Keratinocyte (primary cell): ENCODE data around the gene SFXN2. TPM values are rescaled to one million over a fixed set of nuclear protein-coding genes. Genes with fewer than 3 reads are reported as not detected.

ENCODE experiments used
- DNase-seq: peaks from one replicate; pipeline ENCODE4 v3.0.0-alpha.2; 2011; ENCODE audit warnings: low read depth, missing footprints, low spot score
- FAIRE-seq: peaks from 2 replicates; lab custom pipeline; 2011; peaks lifted over from hg19 to GRCh38; lab: Jason Lieb, UNC
- H2AFZ ChIP-seq: 2 replicates; pipeline ENCODE4 v1.6.0; 2012; ENCODE audit warnings: low read length, control low read depth, inconsistent platforms; ENCODE audit not compliant: control insufficient read depth
- H3K27ac ChIP-seq: 2 replicates; pipeline ENCODE4 v1.5.1; 2011; ENCODE audit warnings: low read length; ENCODE audit not compliant: control insufficient read depth, insufficient read depth
- H3K27me3 ChIP-seq: 3 replicates; pipeline ENCODE4 v1.6.0; 2011; ENCODE audit warnings: low read length; ENCODE audit not compliant: control insufficient read depth, insufficient read depth; ENCODE audit errors: extremely low read depth
- H3K36me3 ChIP-seq, 2 experiments: 2 replicates in 1 of 2; 3 replicates in 1 of 2; pipeline ENCODE4 v1.5.1; 2011; ENCODE audit warnings: low read length in 2 of 2, mild to moderate bottlenecking in 1 of 2; ENCODE audit not compliant: control insufficient read depth in 2 of 2, insufficient read depth in 2 of 2; ENCODE audit errors: extremely low read depth in 1 of 2
- H3K4me1 ChIP-seq: 3 replicates; pipeline ENCODE4 v1.5.1; 2011; ENCODE audit warnings: low read length; ENCODE audit not compliant: control insufficient read depth, insufficient read depth; ENCODE audit errors: extremely low read depth
- H3K4me2 ChIP-seq: 3 replicates; pipeline ENCODE4 v1.6.0; 2011; ENCODE audit warnings: low read depth, low read length; ENCODE audit not compliant: control insufficient read depth, insufficient read depth; ENCODE audit errors: extremely low read depth
- H3K4me3 ChIP-seq, 3 experiments: fragments of 200-600 bp in 1 of 3; sonication (generic) in 1 of 3; 2 replicates in 2 of 3; 3 replicates in 1 of 3; pipeline ENCODE4 v1.5.1; 2011 to 2016; ENCODE audit warnings: low read length in 3 of 3, mild to moderate bottlenecking in 3 of 3, control low read depth in 2 of 3, inconsistent platforms in 1 of 3, low read depth in 1 of 3, mixed read lengths in 1 of 3, mixed run types in 1 of 3, moderate library complexity in 1 of 3; ENCODE audit not compliant: control insufficient read depth in 2 of 3, insufficient read depth in 2 of 3; ENCODE audit errors: extremely low read depth in 1 of 3
- H3K79me2 ChIP-seq: 2 replicates; pipeline ENCODE4 v1.6.0; 2012; ENCODE audit warnings: low read length; ENCODE audit not compliant: control insufficient read depth, insufficient read depth
- H3K9ac ChIP-seq: 3 replicates; pipeline ENCODE4 v1.6.0; 2011; ENCODE audit warnings: low read length; ENCODE audit not compliant: control insufficient read depth, insufficient read depth; ENCODE audit errors: extremely low read depth
- H3K9me1 ChIP-seq: 3 replicates; pipeline ENCODE4 v1.6.0; 2011; ENCODE audit warnings: low read length; ENCODE audit not compliant: control insufficient read depth, insufficient read depth; ENCODE audit errors: extremely low read depth
- H3K9me3 ChIP-seq: 2 replicates; pipeline ENCODE4 v1.5.1; 2012; ENCODE audit warnings: low read depth, low read length; ENCODE audit not compliant: control insufficient read depth
- H4K20me1 ChIP-seq: 3 replicates; pipeline ENCODE4 v1.6.0; 2011; ENCODE audit warnings: low read length; ENCODE audit not compliant: control insufficient read depth, insufficient read depth; ENCODE audit errors: extremely low read depth
- EZH2 ChIP-seq: IDR thresholded peaks from one replicate; pipeline ENCODE4 v1.6.1; 2012; ENCODE audit warnings: inconsistent platforms, mild to moderate bottlenecking, low read length, moderate library complexity
- dilution Hi-C: fragments of 300-500 bp; cut with MboI; formaldehyde crosslinking; loops from one replicate; pipeline ENCODE4 v1.7.0; 2020; ENCODE audit warnings: low sequenced_read_pairs; ENCODE audit not compliant: extremely low pct_ligation_motif_present
- polyA plus RNA-seq, 5 experiments: library from polyadenylated mRNA; depleted of rRNA in 3 of 5; stranded (reverse) in 3 of 5; stranded (forward) in 1 of 5; unstranded in 1 of 5; fragments of >200 nt; gene quantifications; 1 replicate in 1 of 5; 2 replicates in 3 of 5; 3 replicates in 1 of 5; pipeline versions ENCODE4 v1.2.1 to v1.2.3, GENCODE V29; 2011 to 2012; ENCODE audit warnings: missing spikeins in 2 of 5, low read depth in 1 of 5, low replicate concordance in 1 of 5
- TF ChIP-seq, protein P1 (sequence below), 3 experiments: IDR thresholded peaks in 1 of 3; conservative IDR thresholded peaks in 1 of 3; optimal IDR thresholded peaks in 1 of 3; 2 replicates in 2 of 3; 3 replicates in 1 of 3; pipeline versions ENCODE3 to v1.5.1; 2011; ENCODE audit warnings: low read length in 3 of 3, mild to moderate bottlenecking in 3 of 3, moderate library complexity in 2 of 3, control low read depth in 1 of 3, inconsistent platforms in 1 of 3; ENCODE audit not compliant: insufficient read depth in 2 of 3; ENCODE audit errors: extremely low read depth in 1 of 3

SFXN2 gene
- polyA plus RNA-seq, 1 donor (not counting 4 experiments of a cell fraction or from before 2014, with no cell fraction given): 5.0 TPM

DNA sequence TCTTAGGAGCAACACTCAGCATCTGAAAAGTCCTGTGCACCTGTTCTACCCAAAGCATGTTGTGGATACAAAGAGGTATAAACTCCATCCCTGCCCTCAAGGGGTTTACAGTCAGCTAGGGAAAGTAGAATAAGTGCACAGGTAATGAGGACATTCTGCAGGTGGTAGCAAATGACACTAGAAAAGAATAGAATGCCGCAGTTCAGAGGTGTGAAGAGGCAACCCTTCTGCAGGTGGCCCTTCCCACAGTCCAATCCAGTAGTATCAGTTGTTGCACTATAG, 66.0 kb downstream of the SFXN2 start:
- DNase-seq (no peak), FAIRE-seq (no peak)
- Histone ChIP-seq H3K9me3 (no peaks in the 10 kb centered on the region), H3K9me1 (peaks cover 2% of the 10 kb centered on the region), H3K27me3 (no peaks in the 10 kb centered on the region), H3K36me3 (peaks cover 0 to 1% of the 10 kb centered on the region in 2 experiments), H3K9ac (no peak overlapping the region), H4K20me1 (no peaks in the 10 kb centered on the region), H3K4me3 (no peak overlapping the region), H3K27ac (no peak overlapping the region), H3K4me1 (peaks cover 84% of the 10 kb centered on the region), H2AFZ (no peak overlapping the region), H3K4me2 (no peak overlapping the region), H3K79me2 (peaks cover 5% of the 10 kb centered on the region)
- dilution Hi-C loops: no loop called here
- TF ChIP-seq, protein P1, sequence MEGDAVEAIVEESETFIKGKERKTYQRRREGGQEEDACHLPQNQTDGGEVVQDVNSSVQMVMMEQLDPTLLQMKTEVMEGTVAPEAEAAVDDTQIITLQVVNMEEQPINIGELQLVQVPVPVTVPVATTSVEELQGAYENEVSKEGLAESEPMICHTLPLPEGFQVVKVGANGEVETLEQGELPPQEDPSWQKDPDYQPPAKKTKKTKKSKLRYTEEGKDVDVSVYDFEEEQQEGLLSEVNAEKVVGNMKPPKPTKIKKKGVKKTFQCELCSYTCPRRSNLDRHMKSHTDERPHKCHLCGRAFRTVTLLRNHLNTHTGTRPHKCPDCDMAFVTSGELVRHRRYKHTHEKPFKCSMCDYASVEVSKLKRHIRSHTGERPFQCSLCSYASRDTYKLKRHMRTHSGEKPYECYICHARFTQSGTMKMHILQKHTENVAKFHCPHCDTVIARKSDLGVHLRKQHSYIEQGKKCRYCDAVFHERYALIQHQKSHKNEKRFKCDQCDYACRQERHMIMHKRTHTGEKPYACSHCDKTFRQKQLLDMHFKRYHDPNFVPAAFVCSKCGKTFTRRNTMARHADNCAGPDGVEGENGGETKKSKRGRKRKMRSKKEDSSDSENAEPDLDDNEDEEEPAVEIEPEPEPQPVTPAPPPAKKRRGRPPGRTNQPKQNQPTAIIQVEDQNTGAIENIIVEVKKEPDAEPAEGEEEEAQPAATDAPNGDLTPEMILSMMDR (optimal IDR thresholded peaks at IDR 0.05 in 1 of 3, IDR thresholded peaks at IDR 0.05 in 1 of 3, conservative IDR thresholded peaks at IDR 0.05 in 1 of 3; ENCODE audit: extremely low read depth in 1 of 3, insufficient read depth in 2 of 3, low read length in 3 of 3): no peak
- no peak for TF ChIP-seq EZH2

DNA sequence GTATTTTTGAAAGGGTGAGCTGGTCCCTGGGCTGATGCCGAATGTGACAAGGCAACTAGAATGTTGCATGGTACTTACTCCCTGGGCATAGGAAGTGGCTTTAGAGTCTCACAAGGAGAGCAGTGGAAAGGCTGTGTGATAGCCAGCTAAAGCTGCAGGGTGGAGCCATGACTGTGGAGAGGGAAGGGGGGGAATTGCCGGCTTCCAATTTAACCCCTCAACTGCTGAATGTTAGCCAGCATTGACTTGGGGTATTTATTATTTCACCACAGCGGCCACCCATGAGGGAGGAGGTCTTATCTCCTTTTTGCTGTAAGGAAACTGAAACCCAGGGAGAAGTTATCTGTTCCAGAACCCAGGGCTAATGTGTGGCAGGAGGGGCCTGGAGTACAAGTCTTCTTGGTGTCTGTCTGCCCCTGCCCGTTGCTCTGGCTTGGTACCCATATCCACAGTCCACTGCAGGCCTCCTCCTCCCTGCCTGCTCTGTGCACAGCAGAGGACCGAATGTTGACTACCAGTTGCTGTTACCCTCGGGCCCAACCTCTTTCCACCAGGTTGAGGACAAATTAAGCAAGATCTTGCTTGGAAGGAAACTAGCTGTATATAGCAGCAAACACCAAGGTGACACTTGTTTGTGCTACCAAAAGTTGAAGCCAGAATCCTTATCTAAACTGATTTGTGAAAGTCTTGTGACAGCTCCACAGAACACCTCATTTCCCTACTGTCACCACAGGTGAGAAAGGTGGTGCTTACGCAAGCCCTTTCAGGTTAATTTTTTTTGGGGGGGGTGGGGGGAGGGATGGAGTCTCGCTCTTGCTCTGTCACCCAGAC, 66.9 kb downstream of the SFXN2 start:
- no peak for TF ChIP-seq EZH2
- TF ChIP-seq, protein P1 (optimal IDR thresholded peaks at IDR 0.05 in 1 of 3, IDR thresholded peaks at IDR 0.05 in 1 of 3, conservative IDR thresholded peaks at IDR 0.05 in 1 of 3; ENCODE audit: extremely low read depth in 1 of 3, insufficient read depth in 2 of 3, low read length in 3 of 3): no peak

More for the DNA sequence above, 66.9 kb downstream of the SFXN2 start:
- Histone ChIP-seq H3K79me2 (peaks cover 6% of the 10 kb centered on the region), H3K4me2 (no peak overlapping the region), H3K36me3 (peaks cover 0 to 1% of the 10 kb centered on the region in 2 experiments), H4K20me1 (no peaks in the 10 kb centered on the region), H3K9me3 (no peaks in the 10 kb centered on the region), H3K27ac (no peak overlapping the region), H3K9me1 (peaks cover 2% of the 10 kb centered on the region), H3K4me1 (peaks cover 75% of the 10 kb centered on the region), H3K4me3 (no peak overlapping the region), H3K9ac (no peak overlapping the region), H2AFZ (no peak overlapping the region), H3K27me3 (no peaks in the 10 kb centered on the region)
- DNase-seq (no peak), FAIRE-seq (no peak)
- dilution Hi-C loops: no loop called here
